ENCODE results near the gene TIGD3. TPM values are rescaled to one million over a fixed set of nuclear protein-coding genes. Genes with fewer than 3 reads are reported as not detected.
A peak's percentile ranks its signal among the peaks of the same experiment; 100 is the strongest.

TIGD3 gene
- total and polyA plus RNA-seq, 2 of the 13 experiments (the other 11 are each of a cell fraction or from before 2014, with no cell fraction given) = 0.49 to 4.9 TPM

GRCh38 chr11:65305501-65306268, 48.9 kb upstream of the TIGD3 start (continued):
- TF ChIP-seq SNRNP70 (IDR thresholded peaks at IDR 0.05; ENCODE audit: low read depth, low read length) (no peak), MBD4 (IDR thresholded peaks at IDR 0.05; ENCODE audit: borderline replicate concordance, low read length) (0 out of 2 replicates have a peak, but pooled peaks have one; percentile 58)

GRCh38 chr11:65307298-65308229, 47.0 kb upstream of the TIGD3 start:
- no peaks in the 10 kb centered on the region for H3K27me3 ChIP-seq (ENCODE audit: control insufficient read depth in 1 of 2, insufficient read depth in 2 of 2, low read length in 2 of 2)
- H2AFZ ChIP-seq (ENCODE audit: low read length) = no peak overlapping the region
- H3K4me3 ChIP-seq (replicated peaks in 1 of 3; ENCODE audit: insufficient read depth in 1 of 3, low read depth in 2 of 3, low read length in 3 of 3) = no peak overlapping the region
- FAIRE-seq (no peak), ATAC-seq (no peak), DNase-seq (ENCODE audit: low spot score) (no peak)
- in situ Hi-C loops (cut with HindIII; ENCODE audit: extremely low pct_ligation_motif_present, low pct_unique_long_range_greater_than_20kb) = no loop called here
- no peaks in the 10 kb centered on the region for H3K9me3 ChIP-seq (ENCODE audit: low read length)
- intact Hi-C loops (cut with micrococcal nuclease; ENCODE audit: unreplicated experiment) = no loop called here
- no peak overlapping the region for H3K27ac ChIP-seq (ENCODE audit: extremely low read length, insufficient read depth, low read length)
- 64% methylated on average over 6 of the region's 6 CpGs for WGBS (ENCODE audit: low lambda C conversion rate)
- H4K20me1 ChIP-seq (ENCODE audit: insufficient read depth, low read length) = no peaks in the 10 kb centered on the region
- H3K79me2 ChIP-seq (ENCODE audit: insufficient read depth, low read length) = no peaks in the 10 kb centered on the region
- no peak overlapping the region; the same call in 1 of the 2 replicates for H3K9ac ChIP-seq (ENCODE audit: insufficient read depth, low read depth, low read length)
- H3K4me2 ChIP-seq (ENCODE audit: low read depth, low read length) = peak overlapping the region; percentile 25; the same call in 1 of the 2 replicates
- no peak for TF ChIP-seq GABPA (IDR thresholded peaks at IDR 0.05; ENCODE audit: low read depth, low read length)
- no peak for TF ChIP-seq GABPA (CRISPR knock-in tag; IDR thresholded peaks at IDR 0.05; ENCODE audit: low read depth)
- TF ChIP-seq ZNF580 (CRISPR knock-in tag; IDR thresholded peaks at IDR 0.05; ENCODE audit: borderline replicate concordance, low read depth) = no peak
- TF ChIP-seq DRAP1 (CRISPR knock-in tag; IDR thresholded peaks at IDR 0.05) = no peak
- TF ChIP-seq ZMYM3 (CRISPR knock-in tag; IDR thresholded peaks at IDR 0.05) = 0 out of 2 replicates have a peak, but pooled peaks have one; percentile 42
- TF ChIP-seq SP5 (CRISPR knock-in tag; IDR thresholded peaks at IDR 0.05; ENCODE audit: borderline replicate concordance, low read depth) = no peak
- 0 out of 2 replicates have a peak, but pooled peaks have one; percentile 33 for TF ChIP-seq BORCS8-MEF2B (CRISPR knock-in tag; IDR thresholded peaks at IDR 0.05)
- TF ChIP-seq STAG1 (CRISPR knock-in tag; IDR thresholded peaks at IDR 0.05) = no peak
- peak; percentile 99 for TF ChIP-seq ZNF329 (CRISPR knock-in tag; IDR thresholded peaks at IDR 0.05; ENCODE audit: low read depth)
- no peak for TF ChIP-seq SKI (IDR thresholded peaks at IDR 0.05; ENCODE audit: partially characterized antibody)
- H3K36me3 ChIP-seq (replicated peaks in 1 of 2; ENCODE audit: control insufficient read depth in 1 of 2, insufficient read depth in 2 of 2, low read length in 2 of 2) = no peaks in the 10 kb centered on the region; a peak in 1 of 5 replicates
- no TSS peak for BruUV-seq (replicated peaks)
- CTCF ChIA-PET (ENCODE audit: low intra/inter-chr PET ratio, low total read pairs) = no interaction called here
- POLR2A ChIA-PET = interaction anchor here (1.1 to 4.3 kb wide), 6 partner anchors 8 to 32 kb away, joined by 3 to 61 read pairs (median 14); partner anchors contain the start of genes CDC42EP2 and DPF2
- peaks cover 76% of the 10 kb centered on the region for H3K4me1 ChIP-seq (ENCODE audit: insufficient read depth, low read length)
